Measurements from ENCODE around the gene EMC10. TPM values are rescaled to one million over a fixed set of nuclear protein-coding genes. Genes with fewer than 3 reads are reported as not detected.

EMC10 gene
- total RNA-seq, 1 donor from 2014 or later: 137 TPM

GRCh38 chr19:50449236-50449899 lies 26.9 kb upstream of the EMC10 start:
- Mint-ChIP-seq H3K27me3 (peaks cover 10% of the 10 kb centered on the region), H3K4me3 (no peak overlapping the region), H3K4me1 (ENCODE audit: unreplicated experiment) (no peaks in the 10 kb centered on the region), H3K9me3 (no peaks in the 10 kb centered on the region), H3K36me3 (no peaks in the 10 kb centered on the region), H3K27ac (no peak overlapping the region)
- TF ChIP-seq CTCF (conservative IDR thresholded peaks at IDR 0.05): no peak
- DNase-seq (ENCODE audit: extremely low spot score, unreplicated experiment): no peak

- no peak for DNase-seq (ENCODE audit: extremely low spot score, unreplicated experiment)
- Mint-ChIP-seq H3K9me3 (no peaks in the 10 kb centered on the region), H3K27ac (no peak overlapping the region), H3K4me3 (no peak overlapping the region), H3K27me3 (peaks cover 6% of the 10 kb centered on the region), H3K36me3 (no peaks in the 10 kb centered on the region), H3K4me1 (ENCODE audit: unreplicated experiment) (no peaks in the 10 kb centered on the region)
- TF ChIP-seq CTCF (conservative IDR thresholded peaks at IDR 0.05): no peak
Observed at GRCh38 chr19:50450369-50451222, 25.7 kb upstream of the EMC10 start.

GRCh38 chr19:50451223-50451534 lies 25.1 kb upstream of the EMC10 start:
- Mint-ChIP-seq H3K4me3 (no peak overlapping the region), H3K4me1 (ENCODE audit: unreplicated experiment) (no peaks in the 10 kb centered on the region), H3K27me3 (peaks cover 10% of the 10 kb centered on the region), H3K36me3 (no peaks in the 10 kb centered on the region), H3K27ac (no peak overlapping the region), H3K9me3 (no peaks in the 10 kb centered on the region)
- no peak for TF ChIP-seq CTCF (conservative IDR thresholded peaks at IDR 0.05)
- no peak for DNase-seq (ENCODE audit: extremely low spot score, unreplicated experiment)

- Mint-ChIP-seq H3K4me3 (no peak overlapping the region), H3K27ac (no peak overlapping the region), H3K27me3 (peaks cover 10% of the 10 kb centered on the region)
Observed at GRCh38 chr19:50453243-50453642, 23.1 kb upstream of the EMC10 start.

GRCh38 chr19:50455992-50456391 lies 20.3 kb upstream of the EMC10 start:
- no peaks in the 10 kb centered on the region for H3K9me3 Mint-ChIP-seq
- H3K4me1 Mint-ChIP-seq (ENCODE audit: unreplicated experiment): no peaks in the 10 kb centered on the region
- H3K27ac Mint-ChIP-seq: no peak overlapping the region
- H3K36me3 Mint-ChIP-seq: no peaks in the 10 kb centered on the region
- peaks cover 10% of the 10 kb centered on the region for H3K27me3 Mint-ChIP-seq
- DNase-seq (ENCODE audit: extremely low spot score, unreplicated experiment): no peak
- no peak overlapping the region for H3K4me3 Mint-ChIP-seq
- TF ChIP-seq CTCF (conservative IDR thresholded peaks at IDR 0.05): no peak

More at GRCh38 chr19:50453243-50453642, 23.1 kb upstream of the EMC10 start:
- DNase-seq (ENCODE audit: extremely low spot score, unreplicated experiment): no peak
- Mint-ChIP-seq H3K9me3 (no peaks in the 10 kb centered on the region), H3K36me3 (no peaks in the 10 kb centered on the region), H3K4me1 (ENCODE audit: unreplicated experiment) (no peaks in the 10 kb centered on the region)
- TF ChIP-seq CTCF (conservative IDR thresholded peaks at IDR 0.05): no peak

All from type B pancreatic cell (in vitro differentiated cells).